Right lobe of liver (tissue), 6 donors: ENCODE measurements around the gene CD244. TPM values are rescaled to one million over a fixed set of nuclear protein-coding genes. Genes with fewer than 3 reads are reported as not detected.

Experiments
- ATAC-seq, 4 donors: fragments of 200-7000 bp; cut with Tn5 transposase; one replicate each; pipeline ENCODE4 v1.9.1; 2020; ENCODE audit warnings: mild to moderate bottlenecking in 4 of 4, moderate library complexity in 4 of 4
- DNase-seq, 3 donors: peaks; one replicate each; pipeline ENCODE4 v3.0.0-alpha.2; 2020
- H3K27ac ChIP-seq, 3 donors: fragments of 200-600 bp; one replicate each; pipeline ENCODE4 v1.8.0; 2022
- H3K27me3 ChIP-seq, 2 donors: fragments of 200-600 bp; one replicate each; pipeline ENCODE4 v1.8.0; 2022
- H3K36me3 ChIP-seq, 4 donors: fragments of 200-600 bp; sonication (generic) in 1 of 4; one replicate each; pipeline versions ENCODE4 v1.5.1 to v1.8.0; 2017 to 2022; ENCODE audit warnings: control low read depth in 1 of 4
- H3K4me1 ChIP-seq, 4 donors: fragments of 200-600 bp; sonication (generic) in 1 of 4; one replicate each; pipeline versions ENCODE4 v1.5.1 to v1.8.0; 2017 to 2022; ENCODE audit warnings: control low read depth in 1 of 4
- H3K4me3 ChIP-seq, 3 donors: fragments of 200-600 bp; one replicate each; pipeline ENCODE4 v1.8.0; 2022
- H3K9me3 ChIP-seq, 4 donors: fragments of 200-600 bp; sonication (generic) in 1 of 4; one replicate each; pipeline versions ENCODE4 v1.5.1 to v1.8.0; 2017 to 2022; ENCODE audit warnings: control low read depth in 1 of 4
- CTCF ChIP-seq, 4 donors: fragments of 200-600 bp in 3 of 4; fragments of 450-650 bp in 1 of 4; IDR thresholded peaks; one replicate each; pipeline versions ENCODE4 v1.5.1 to v1.8.0; 2016 to 2022; ENCODE audit warnings: antibody characterized with exemption in 4 of 4, mild to moderate bottlenecking in 2 of 4
- POLR2A ChIP-seq: fragments of 450-650 bp; IDR thresholded peaks from one replicate; pipeline ENCODE4 v1.6.1; 2017; ENCODE audit warnings: antibody characterized with exemption, mild to moderate bottlenecking
- WGBS: methylation state at CpG from one replicate; pipeline ENCODE4 v1.1.6; 2018; ENCODE audit warnings: low coverage, low lambda C conversion rate; ENCODE audit not compliant: insufficient coverage; ENCODE audit errors: missing lambda C conversion rate; 5-methylcytosine and 5-hydroxymethylcytosine counted together
- intact Hi-C, 2 donors: fragments of 100-400 bp; cut with DNase I; formaldehyde crosslinking; loops; one replicate each; pipeline versions ENCODE4 v1.11.2 to v1.14.1; 2022
- total RNA-seq, 6 experiments: library from RNA; depleted of rRNA in 2 of 6; stranded (reverse); fragments of >200 nt in 2 of 6; fragmentation: NEBNext Ultra II Directional in 3 of 6; extraction: Animal tissue kit (Norgen Biotek cat#: 25700) in 3 of 6; gene quantifications; one replicate each; pipeline versions ENCODE4 v1.1.0 to v1.2.4, GENCODE V29; 2016 to 2023
- donor health status: DM: no; HTN: yes; CAD: no.
- donor health status: DM: no; HTN: no; CAD: no.
- donor health status: DM: no; HTN: no; CAD: no.
- donor health status: DM: no; HTN: yes; CAD: no.
- donor health status: DM: no; HTN: yes; CAD: no.

CD244 gene
- total RNA-seq, 6 experiments from 2014 or later, result 0.88 to 2.0 (median 1.2) TPM

GRCh38 chr1:160811147-160811546, 51.5 kb downstream of the CD244 start:
- Histone ChIP-seq H3K27me3 (no peaks in the 10 kb centered on the region), H3K9me3 (peaks cover 0 to 6% (median 0%) of the 10 kb centered on the region in 4 donors), H3K36me3 (no peaks in the 10 kb centered on the region), H3K4me1 (no peaks in the 10 kb centered on the region), H3K4me3 (no peak overlapping the region), H3K27ac (no peak overlapping the region)
- intact Hi-C loops, result no loop called here
- WGBS, result 50% methylated on average over 2 of the region's 2 CpGs
- ATAC-seq (no peak), DNase-seq (no peak)
- no peak for TF ChIP-seq CTCF (IDR thresholded peaks at IDR 0.05)
- TF ChIP-seq POLR2A, result no peak

GRCh38 chr1:160810486-160810885, 52.2 kb downstream of the CD244 start:
- TF ChIP-seq CTCF (IDR thresholded peaks at IDR 0.05) (no peak), POLR2A (no peak)
- H3K27ac ChIP-seq, result no peak overlapping the region
- peaks cover 0 to 6% (median 0%) of the 10 kb centered on the region in 4 donors for H3K9me3 ChIP-seq
- DNase-seq, result no peak
- intact Hi-C loops, result no loop called here
- no peaks in the 10 kb centered on the region for H3K36me3 ChIP-seq
- no peaks in the 10 kb centered on the region for H3K27me3 ChIP-seq
- no peak for ATAC-seq
- 83% methylated on average over 1 of the region's 1 CpG for WGBS
- H3K4me1 ChIP-seq, result no peaks in the 10 kb centered on the region
- no peak overlapping the region for H3K4me3 ChIP-seq

GRCh38 chr1:160808289-160808688, 54.4 kb downstream of the CD244 start:
- intact Hi-C loops, result no loop called here
- DNase-seq (no peak), ATAC-seq (no peak)
- Histone ChIP-seq H3K27me3 (no peaks in the 10 kb centered on the region), H3K9me3 (peaks cover 0 to 6% (median 0%) of the 10 kb centered on the region in 4 donors), H3K4me3 (no peak overlapping the region), H3K27ac (no peak overlapping the region), H3K36me3 (no peaks in the 10 kb centered on the region), H3K4me1 (no peaks in the 10 kb centered on the region)
- TF ChIP-seq CTCF (IDR thresholded peaks at IDR 0.05) (no peak), POLR2A (no peak)
- 83% methylated on average over 2 of the region's 3 CpGs for WGBS

GRCh38 chr1:160807738-160808137, 54.9 kb downstream of the CD244 start:
- H3K4me1 ChIP-seq, result no peaks in the 10 kb centered on the region
- no peak for TF ChIP-seq POLR2A
- TF ChIP-seq CTCF (IDR thresholded peaks at IDR 0.05), result no peak
- H3K4me3 ChIP-seq, result no peak overlapping the region
- intact Hi-C loops, result no loop called here
- H3K27me3 ChIP-seq, result no peaks in the 10 kb centered on the region
- DNase-seq (no peak), ATAC-seq (peak in 1 of 4 donors; percentile 20)
- no peaks in the 10 kb centered on the region for H3K36me3 ChIP-seq
- peaks cover 0 to 6% (median 0%) of the 10 kb centered on the region in 4 donors for H3K9me3 ChIP-seq
- H3K27ac ChIP-seq, result no peak overlapping the region
- WGBS, result no CpG with 5 or more reads among the region's 2 CpGs

- no peak for TF ChIP-seq CTCF (IDR thresholded peaks at IDR 0.05)
- no peak for TF ChIP-seq POLR2A
- Histone ChIP-seq H3K4me1 (no peaks in the 10 kb centered on the region), H3K27ac (no peak overlapping the region), H3K4me3 (no peak overlapping the region), H3K9me3 (peaks cover 0 to 6% (median 0%) of the 10 kb centered on the region in 4 donors), H3K36me3 (no peaks in the 10 kb centered on the region), H3K27me3 (no peaks in the 10 kb centered on the region)
- intact Hi-C loops, result no loop called here
- ATAC-seq, result no peak
- DNase-seq, result no peak
- WGBS, result 83% methylated on average over 2 of the region's 3 CpGs
These were observed 55.4 kb downstream of the CD244 start for GRCh38 chr1:160807247-160807646.
